Esophagus muscularis mucosa (tissue), 4 donors: ENCODE measurements around the gene FOLH1. TPM values are rescaled to one million over a fixed set of nuclear protein-coding genes. Genes with fewer than 3 reads are reported as not detected.
"Not testable (repeated sequence)": the region's sequence is repeated elsewhere in the genome, so short reads cannot be mapped to it uniquely, and the experiment has no call there.

ENCODE experiments used
- DNase-seq: peaks from one replicate; pipeline ENCODE4 v3.0.0-alpha.2; 2017; ENCODE audit errors: extremely low spot score
- H3K27ac ChIP-seq, 4 donors: fragments of 200-600 bp; sonication (generic); replicated peaks in 1 of 4; 1 replicate in 3 of 4; 2 replicates in 1 of 4; pipeline ENCODE4 v1.5.1; 2016 to 2019; ENCODE audit warnings: mild to moderate bottlenecking in 1 of 4
- H3K27me3 ChIP-seq, 4 donors: fragments of 200-600 bp; sonication (generic); one replicate each; pipeline versions ENCODE4 v1.5.1 to v1.6.0; 2016 to 2019
- H3K36me3 ChIP-seq, 4 donors: fragments of 200-600 bp; sonication (generic); one replicate each; pipeline ENCODE4 v1.5.1; 2016 to 2019
- H3K4me1 ChIP-seq, 4 donors: fragments of 200-600 bp; sonication (generic); one replicate each; pipeline ENCODE4 v1.5.1; 2016 to 2019
- H3K4me3 ChIP-seq, 4 donors: fragments of 200-600 bp; sonication (generic); 1 replicate in 2 of 4; 2 replicates in 2 of 4; pipeline ENCODE4 v1.5.1; 2016 to 2019; ENCODE audit warnings: mild to moderate bottlenecking in 4 of 4, moderate library complexity in 1 of 4
- H3K9me3 ChIP-seq, 4 donors: fragments of 200-600 bp; sonication (generic); 1 replicate in 3 of 4; 2 replicates in 1 of 4; pipeline ENCODE4 v1.5.1; 2016 to 2019
- WGBS: methylation state at CpG from one replicate; pipeline ENCODE4 v1.1.5; 2018; 5-methylcytosine and 5-hydroxymethylcytosine counted together
- intact Hi-C: fragments of 100-400 bp; cut with DNase I; formaldehyde crosslinking; loops from one replicate; pipeline ENCODE4 v1.15.1; 2023
- total RNA-seq, 4 donors: library from RNA; depleted of rRNA; stranded (reverse); fragments of >200 nt; gene quantifications; one replicate each; pipeline versions ENCODE4 v1.1.0 to v1.2.1, GENCODE V29; 2016

Gene FOLH1
- total RNA-seq, 4 donors from 2014 or later, result 0.42 to 2.0 (median 1.2) TPM

DNA sequence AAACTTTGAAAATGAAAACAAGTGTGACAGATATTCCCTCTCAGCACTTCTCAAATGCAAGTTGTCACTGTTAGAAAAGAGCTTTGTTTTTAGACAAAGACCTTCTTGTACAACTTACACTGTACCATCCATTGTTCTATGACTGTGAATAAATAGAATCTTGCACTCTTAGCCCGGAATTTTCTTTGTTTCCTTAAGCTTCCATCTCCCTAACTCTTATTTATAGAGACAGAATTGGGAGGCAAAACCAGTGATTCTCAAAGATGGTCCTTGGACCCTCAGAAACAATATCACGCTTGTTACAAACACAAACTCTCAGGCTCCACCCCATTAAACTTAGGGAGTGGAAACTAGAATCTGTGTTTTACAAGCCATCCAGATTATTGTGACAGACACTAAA lies 18.1 kb downstream of the FOLH1 start:
- H3K9me3 ChIP-seq, H3K4me1 ChIP-seq, H3K4me3 ChIP-seq, H3K27me3 ChIP-seq, intact Hi-C loops, H3K36me3 ChIP-seq, DNase-seq, H3K27ac ChIP-seq: not testable (repeated sequence)
- WGBS, result 75% methylated on average over 2 of the region's 2 CpGs

DNA sequence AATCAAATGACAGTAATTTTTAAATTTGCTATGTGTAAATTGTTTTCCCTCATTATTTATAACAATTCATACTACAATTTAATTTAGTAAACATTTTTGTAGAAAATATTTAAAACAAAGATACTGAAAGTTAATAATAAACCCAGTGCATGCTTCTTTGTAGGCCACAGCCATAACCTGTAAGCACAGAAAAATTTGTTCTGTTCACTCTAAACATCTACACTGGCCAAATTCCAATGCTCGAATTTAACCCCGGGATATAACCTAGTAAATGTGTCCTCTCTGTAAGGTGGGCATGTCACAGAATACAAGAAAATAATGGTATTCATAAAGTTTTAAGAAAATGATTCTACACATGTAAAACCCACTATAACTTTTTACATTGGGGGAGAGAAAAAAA lies 22.2 kb downstream of the FOLH1 start:
- H3K9me3 ChIP-seq, H3K4me3 ChIP-seq, intact Hi-C loops, H3K4me1 ChIP-seq, H3K27ac ChIP-seq, H3K36me3 ChIP-seq, H3K27me3 ChIP-seq, DNase-seq: not testable (repeated sequence)
- WGBS, result 77% methylated on average over 2 of the region's 2 CpGs

DNA sequence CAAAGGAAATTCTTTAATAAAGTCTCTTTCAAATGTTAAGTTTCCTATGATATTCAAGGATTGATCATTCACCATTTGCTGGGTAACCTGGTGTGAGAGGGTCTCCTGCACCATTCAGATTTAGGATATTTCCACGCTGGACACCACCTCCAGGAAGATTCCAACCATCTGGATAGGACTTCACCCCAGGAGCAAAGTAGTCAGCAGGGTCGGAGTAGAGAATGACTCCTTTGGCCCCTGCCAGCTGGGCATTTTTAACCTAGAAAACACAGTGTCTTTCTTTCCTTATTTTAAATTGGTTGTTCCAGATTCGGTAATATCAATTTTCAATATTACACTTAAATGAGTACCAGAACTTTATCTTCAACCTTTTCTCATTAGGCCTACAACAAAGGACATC lies 22.8 kb downstream of the FOLH1 start:
- DNase-seq, H3K27me3 ChIP-seq, H3K4me3 ChIP-seq, intact Hi-C loops, H3K4me1 ChIP-seq, H3K27ac ChIP-seq, H3K36me3 ChIP-seq, H3K9me3 ChIP-seq: not testable (repeated sequence)
- WGBS, result 87% methylated on average over 3 of the region's 3 CpGs

DNA sequence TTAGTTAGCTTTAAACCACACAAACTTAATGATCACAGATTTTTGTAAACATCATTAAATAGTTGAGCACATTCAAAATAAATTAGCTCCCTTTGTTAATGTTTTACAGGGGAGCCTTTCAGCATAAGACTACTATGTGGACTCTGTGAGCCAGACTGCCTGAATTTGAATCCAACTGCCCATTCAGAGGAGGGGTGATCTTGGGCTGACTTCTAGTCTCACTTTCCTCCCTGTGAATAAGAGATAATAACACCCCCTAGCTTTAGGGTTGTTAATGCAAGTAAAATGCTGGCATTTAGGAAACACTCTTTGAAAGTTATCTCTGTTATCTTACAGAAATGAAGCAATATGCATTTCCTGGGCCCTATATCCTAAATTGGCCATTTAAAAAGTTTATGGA lies 23.6 kb downstream of the FOLH1 start:
- H3K4me1 ChIP-seq, H3K9me3 ChIP-seq, H3K4me3 ChIP-seq, H3K27ac ChIP-seq, H3K27me3 ChIP-seq, intact Hi-C loops, DNase-seq, H3K36me3 ChIP-seq: not testable (repeated sequence)

DNA sequence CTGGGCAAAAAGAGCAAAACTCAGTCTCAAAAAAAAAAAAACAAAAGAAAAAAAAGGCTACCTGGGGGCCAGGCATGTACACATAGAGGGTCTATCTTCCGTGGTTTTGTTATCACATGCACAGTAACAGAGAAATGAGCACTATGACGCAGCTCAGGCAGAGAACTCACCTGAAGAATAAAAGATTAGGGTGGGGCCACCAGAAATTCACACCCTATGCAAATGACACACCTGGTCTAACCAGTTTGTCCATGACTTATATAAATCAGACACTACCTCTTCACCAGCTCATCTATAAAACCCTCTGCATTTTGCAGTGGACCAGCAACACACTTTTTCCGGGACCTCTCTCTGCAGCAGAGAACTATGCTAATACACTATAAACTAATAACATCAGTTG lies 30.5 kb downstream of the FOLH1 start:
- H3K36me3 ChIP-seq, H3K4me1 ChIP-seq, H3K27me3 ChIP-seq, H3K4me3 ChIP-seq, H3K27ac ChIP-seq, DNase-seq, intact Hi-C loops, H3K9me3 ChIP-seq: not testable (repeated sequence)
- 65% methylated on average over 3 of the region's 3 CpGs for WGBS

DNA sequence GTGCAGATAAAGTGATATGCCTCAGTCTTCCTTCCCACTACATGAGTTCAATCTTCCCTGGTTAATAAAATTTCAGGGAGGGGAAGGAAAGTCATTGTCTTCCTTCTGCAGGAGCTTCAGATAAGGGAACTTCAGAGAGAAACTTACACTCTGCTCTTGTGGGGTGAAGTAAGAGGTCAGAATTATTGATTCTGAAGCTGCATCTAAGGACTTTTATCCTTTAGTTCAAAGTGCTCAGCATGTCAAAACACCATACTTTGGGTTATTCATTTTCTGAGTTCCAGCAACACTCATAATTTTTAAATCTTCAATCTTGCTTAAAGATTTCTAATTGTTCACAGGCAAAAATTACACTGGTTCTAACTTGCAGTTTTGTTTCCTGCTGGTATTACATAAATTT lies 33.0 kb downstream of the FOLH1 start:
- H3K4me1 ChIP-seq, intact Hi-C loops, H3K36me3 ChIP-seq: not testable (repeated sequence)

DNA sequence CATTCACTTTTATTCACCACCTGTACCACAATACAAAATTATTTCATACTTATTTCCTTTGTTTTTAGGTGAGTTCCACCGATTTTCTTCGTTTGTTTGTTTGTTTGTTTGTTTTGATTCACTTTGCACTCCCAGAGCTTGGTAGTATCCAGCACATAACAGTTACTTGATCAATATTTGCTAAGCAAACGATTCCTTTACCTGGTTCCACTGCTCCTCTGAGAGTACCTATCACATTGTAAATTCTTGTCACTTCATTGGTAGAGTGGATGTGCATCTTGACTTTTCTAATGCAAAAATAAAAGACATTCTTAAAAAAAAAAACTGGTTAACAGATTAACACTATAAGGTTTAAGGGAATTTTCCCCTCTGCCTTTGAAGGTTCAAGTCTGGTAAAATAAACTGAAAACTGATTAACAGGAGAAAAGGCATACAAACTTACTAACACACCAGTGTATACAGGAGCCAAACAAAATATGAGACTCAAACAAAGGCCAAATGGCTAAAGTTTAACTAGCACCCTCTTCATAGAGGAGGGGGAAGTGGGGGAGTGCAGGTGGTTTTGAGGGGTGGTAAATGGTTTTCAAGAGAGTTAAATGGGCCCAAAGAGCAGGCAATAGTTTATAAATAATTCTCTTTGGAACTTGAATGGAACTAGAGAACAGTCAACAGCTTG lies 33.6 kb downstream of the FOLH1 start:
- 73% methylated on average over 3 of the region's 3 CpGs for WGBS
- H3K36me3 ChIP-seq, H3K9me3 ChIP-seq, DNase-seq, H3K4me3 ChIP-seq, intact Hi-C loops, H3K27me3 ChIP-seq, H3K27ac ChIP-seq, H3K4me1 ChIP-seq: not testable (repeated sequence)

More for the DNA sequence above, 33.0 kb downstream of the FOLH1 start:
- H3K4me3 ChIP-seq, H3K27me3 ChIP-seq, DNase-seq, H3K9me3 ChIP-seq, H3K27ac ChIP-seq: not testable (repeated sequence)

DNA sequence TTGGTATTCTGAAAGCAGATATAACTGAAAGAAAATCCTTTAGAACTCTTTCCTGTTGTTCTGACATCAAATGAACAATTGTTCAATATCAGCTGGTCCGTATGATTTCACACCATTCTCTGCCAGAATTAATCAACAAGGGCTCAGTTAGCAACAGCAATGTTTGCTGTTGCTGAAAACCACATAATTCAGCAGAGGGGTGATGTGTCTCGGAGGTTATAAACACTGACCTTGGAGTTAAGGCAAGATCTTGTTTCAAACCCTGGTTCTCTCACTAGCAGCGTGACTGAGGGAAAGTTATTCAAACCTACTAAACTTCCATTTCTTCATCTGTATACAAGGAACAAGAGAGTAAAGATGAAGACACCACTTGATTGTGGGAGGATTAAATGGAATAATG lies 36.8 kb downstream of the FOLH1 start:
- WGBS, result 61% methylated on average over 3 of the region's 3 CpGs
- DNase-seq, H3K36me3 ChIP-seq, H3K4me3 ChIP-seq, H3K4me1 ChIP-seq, H3K9me3 ChIP-seq, H3K27me3 ChIP-seq, intact Hi-C loops, H3K27ac ChIP-seq: not testable (repeated sequence)

DNA sequence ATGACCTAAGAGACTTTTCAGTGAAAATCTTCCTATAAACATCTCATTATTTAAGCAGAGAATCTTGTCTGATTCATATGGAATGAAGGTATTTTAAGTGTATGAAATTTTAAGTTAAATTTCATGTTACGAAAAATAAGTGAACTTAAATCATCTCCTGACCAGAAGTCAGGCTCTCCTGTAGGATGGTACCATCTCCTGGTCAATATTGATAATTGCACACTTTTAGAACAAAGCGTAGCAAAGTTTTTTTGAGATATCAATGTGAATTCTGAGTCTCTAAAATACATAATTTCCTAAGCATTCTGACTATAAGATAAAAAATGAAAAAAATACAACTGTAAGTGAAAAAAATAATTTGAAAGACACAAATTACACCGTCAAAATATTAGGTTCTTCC lies 38.8 kb downstream of the FOLH1 start:
- intact Hi-C loops, H3K4me3 ChIP-seq, H3K27ac ChIP-seq, H3K27me3 ChIP-seq, DNase-seq, H3K9me3 ChIP-seq, H3K36me3 ChIP-seq, H3K4me1 ChIP-seq: not testable (repeated sequence)
- 63% methylated on average over 3 of the region's 3 CpGs for WGBS

DNA sequence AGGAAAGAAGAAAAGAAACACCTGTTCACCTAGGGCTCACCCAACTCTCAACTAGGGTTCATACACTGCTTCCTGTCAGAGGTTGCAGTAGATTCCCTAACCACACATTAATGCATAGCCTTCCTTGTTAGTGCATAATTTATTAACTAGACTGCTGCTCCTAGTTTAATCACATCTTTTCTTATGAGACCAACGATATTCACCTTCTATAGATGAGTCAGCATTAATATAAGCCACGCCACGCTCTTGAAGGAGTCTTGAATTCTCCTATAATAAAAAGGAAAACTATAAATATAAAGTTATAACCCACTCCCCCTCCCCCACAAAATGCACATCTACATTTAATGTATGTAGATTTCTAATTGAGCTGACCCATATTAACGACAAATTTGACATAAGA lies 39.4 kb downstream of the FOLH1 start:
- H3K4me3 ChIP-seq, intact Hi-C loops, H3K27me3 ChIP-seq, H3K9me3 ChIP-seq, DNase-seq, H3K4me1 ChIP-seq, H3K36me3 ChIP-seq, H3K27ac ChIP-seq: not testable (repeated sequence)
- WGBS, result 78% methylated on average over 4 of the region's 4 CpGs
